Neuronal stem cell (in vitro differentiated cells): ENCODE measurements around the gene RGS18.

ENCODE experiments used
- DNase-seq: peaks from one replicate; pipeline ENCODE4 v3.0.0-alpha.2; 2013; ENCODE audit warnings: low spot score
- H2AFZ ChIP-seq: one replicate; pipeline ENCODE4 v1.6.1; 2013; ENCODE audit warnings: mild to moderate bottlenecking, low read length, inconsistent platforms
- H2AK5ac ChIP-seq: 2 replicates; pipeline ENCODE4 v1.6.1; 2013; ENCODE audit warnings: low read depth, mild to moderate bottlenecking, inconsistent platforms, low read length, moderate library complexity, mixed read lengths
- H2BK120ac ChIP-seq: 2 replicates; pipeline ENCODE4 v1.6.1; 2013; ENCODE audit warnings: low read depth, mild to moderate bottlenecking, inconsistent platforms, low read length, moderate library complexity, mixed read lengths
- H2BK12ac ChIP-seq: one replicate; pipeline ENCODE4 v1.6.1; 2013; ENCODE audit warnings: low read length, inconsistent platforms
- H2BK15ac ChIP-seq: 2 replicates; pipeline ENCODE4 v1.6.1; 2013; ENCODE audit warnings: mild to moderate bottlenecking, low read length, inconsistent platforms, mixed read lengths
- H2BK5ac ChIP-seq: one replicate; pipeline ENCODE4 v1.6.1; 2013; ENCODE audit warnings: inconsistent platforms, mild to moderate bottlenecking, low read length, moderate library complexity
- H3K14ac ChIP-seq: one replicate; pipeline ENCODE4 v1.6.1; 2013; ENCODE audit warnings: low read length, inconsistent platforms
- H3K18ac ChIP-seq: 2 replicates; pipeline ENCODE4 v1.6.1; 2013; ENCODE audit warnings: low read length, inconsistent platforms
- H3K23ac ChIP-seq: 2 replicates; pipeline ENCODE4 v1.6.1; 2013; ENCODE audit warnings: low read depth, mild to moderate bottlenecking, mixed read lengths, low read length, inconsistent platforms; ENCODE audit not compliant: poor library complexity
- H3K27ac ChIP-seq: replicated peaks from 3 replicates; pipeline ENCODE4 v1.5.1; 2013; ENCODE audit warnings: low read length, inconsistent platforms
- H3K27me3 ChIP-seq, 3 experiments: 2 replicates each; pipeline ENCODE4 v1.6.1; 2013; ENCODE audit warnings: low read length in 3 of 3, mild to moderate bottlenecking in 2 of 3, inconsistent platforms in 1 of 3, low read depth in 1 of 3, mixed read lengths in 1 of 3, moderate library complexity in 1 of 3; ENCODE audit not compliant: control insufficient read depth in 3 of 3, insufficient read depth in 3 of 3
- H3K36me3 ChIP-seq, 2 donors: replicated peaks in 1 of 2; 2 replicates each; pipeline ENCODE4 v1.6.1; 2013; ENCODE audit warnings: low read length in 2 of 2; ENCODE audit not compliant: control insufficient read depth in 2 of 2, insufficient read depth in 2 of 2
- H3K4ac ChIP-seq: 2 replicates; pipeline ENCODE4 v1.6.1; 2013; ENCODE audit warnings: inconsistent platforms, mild to moderate bottlenecking, low read length, moderate library complexity
- H3K4me1 ChIP-seq, 2 donors: 1 replicate in 1 of 2; 2 replicates in 1 of 2; pipeline ENCODE4 v1.6.1; 2013; ENCODE audit warnings: low read length in 2 of 2, low read depth in 1 of 2; ENCODE audit not compliant: control insufficient read depth in 2 of 2, insufficient read depth in 1 of 2
- H3K4me2 ChIP-seq: one replicate; pipeline ENCODE4 v1.6.1; 2013; ENCODE audit warnings: mild to moderate bottlenecking, low read length, inconsistent platforms; ENCODE audit not compliant: insufficient read depth, poor library complexity, severe bottlenecking
- H3K4me3 ChIP-seq, 2 donors: 2 replicates each; pipeline ENCODE4 v1.5.1; 2013; ENCODE audit warnings: low read length in 2 of 2, mild to moderate bottlenecking in 2 of 2, inconsistent platforms in 1 of 2, moderate library complexity in 1 of 2
- H3K79me1 ChIP-seq: one replicate; pipeline ENCODE4 v1.6.1; 2013; ENCODE audit warnings: low read depth, mild to moderate bottlenecking, inconsistent platforms, low read length, moderate library complexity
- H3K9ac ChIP-seq: one replicate; pipeline ENCODE4 v1.6.1; 2013; ENCODE audit warnings: mild to moderate bottlenecking, low read depth, low read length, inconsistent platforms; ENCODE audit not compliant: poor library complexity
- H3K9me3 ChIP-seq, 2 donors: replicated peaks in 1 of 2; 2 replicates each; pipeline versions ENCODE3 to v1.6.1; 2013; ENCODE audit warnings: low read length in 2 of 2, mild to moderate bottlenecking in 2 of 2, inconsistent platforms in 1 of 2, low read depth in 1 of 2, mixed read lengths in 1 of 2, moderate library complexity in 1 of 2; ENCODE audit not compliant: control insufficient read depth in 2 of 2, insufficient read depth in 1 of 2
- H4K8ac ChIP-seq: one replicate; pipeline ENCODE4 v1.6.1; 2013; ENCODE audit warnings: low read depth, mild to moderate bottlenecking, inconsistent platforms, low read length, moderate library complexity
- H4K91ac ChIP-seq: one replicate; pipeline ENCODE4 v1.6.1; 2013; ENCODE audit warnings: low read length, low read depth, mild to moderate bottlenecking, inconsistent platforms; ENCODE audit not compliant: poor library complexity
- WGBS, 2 donors: extraction: QIAGEN DNeasy Blood & Tissue Kit; methylation state at CpG; one replicate each; pipeline ENCODE4 v1.1.7; 2013; ENCODE audit warnings: missing lambda C conversion rate in 2 of 2, mixed read lengths in 1 of 2; ENCODE audit not compliant: insufficient read length in 2 of 2, insufficient replicate concordance in 1 of 2; ENCODE audit errors: extremely low coverage in 2 of 2; 5-methylcytosine and 5-hydroxymethylcytosine counted together

Gene RGS18

DNA sequence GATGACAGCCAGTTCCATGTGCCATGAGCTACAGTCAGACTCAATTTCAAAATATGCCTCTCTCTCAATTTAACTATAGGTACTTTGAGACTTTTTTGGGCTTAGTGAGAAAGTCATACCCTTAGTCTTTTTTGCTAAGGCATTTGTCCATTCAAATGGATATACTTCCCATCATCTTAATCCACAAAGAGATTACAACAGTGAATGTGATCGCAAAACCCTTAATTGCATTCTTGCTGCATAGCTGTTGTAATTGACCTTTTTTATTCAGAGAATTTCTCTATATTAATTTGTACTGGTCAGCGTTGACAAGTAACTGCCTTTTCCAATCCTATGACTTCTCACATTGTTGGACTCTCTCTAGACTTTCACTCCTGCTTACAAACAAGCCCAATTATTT lies 38.6 kb upstream of the RGS18 start:
- Histone ChIP-seq H3K9me3 (no peaks in the 10 kb centered on the region), H3K27me3 (no peaks in the 10 kb centered on the region), H3K14ac (no peak overlapping the region), H3K36me3 (no peaks in the 10 kb centered on the region), H4K91ac (no peak overlapping the region), H3K9ac (no peak overlapping the region), H3K23ac (no peak overlapping the region), H3K79me1 (no peaks in the 10 kb centered on the region), H2AK5ac (no peak overlapping the region), H4K8ac (no peak overlapping the region), H3K18ac (no peak overlapping the region), H2BK5ac (no peak overlapping the region), H3K4ac (no peak overlapping the region), H2AFZ (no peak overlapping the region), H3K27ac (no peak overlapping the region), H2BK120ac (no peak overlapping the region), H3K4me1 (no peaks in the 10 kb centered on the region), H2BK12ac (no peak overlapping the region), H3K4me2 (no peak overlapping the region), H2BK15ac (no peak overlapping the region), H3K4me3 (no peak overlapping the region)
- no CpG with 5 or more reads among the region's 2 CpGs for WGBS, 2 donors
- no peak for DNase-seq

DNA sequence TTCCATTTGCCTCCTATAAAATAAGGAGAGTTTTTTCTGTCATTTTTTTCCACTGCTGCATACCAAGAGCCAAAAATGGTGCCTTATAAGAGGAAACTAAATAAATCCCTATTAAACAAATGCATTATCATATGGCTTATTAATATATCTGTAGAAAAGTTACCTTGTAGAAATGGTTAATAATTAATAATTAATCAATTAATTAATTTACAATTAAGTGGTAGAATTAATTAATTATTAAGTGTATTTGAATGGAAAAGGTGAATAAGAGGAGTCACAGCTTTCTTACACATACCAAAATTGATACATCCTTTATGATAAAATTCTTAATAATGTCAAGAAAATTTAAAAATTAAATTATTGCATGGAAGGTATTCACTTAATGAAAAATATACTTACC lies 35.6 kb upstream of the RGS18 start:
- Histone ChIP-seq H2AFZ (no peak overlapping the region), H2AK5ac (no peak overlapping the region), H3K14ac (no peak overlapping the region), H3K36me3 (no peaks in the 10 kb centered on the region), H3K27ac (no peak overlapping the region), H3K4ac (no peak overlapping the region), H2BK120ac (no peak overlapping the region), H3K18ac (no peak overlapping the region), H2BK12ac (no peak overlapping the region), H3K79me1 (no peaks in the 10 kb centered on the region), H4K91ac (no peak overlapping the region), H3K4me2 (no peak overlapping the region), H3K9ac (no peak overlapping the region), H4K8ac (no peak overlapping the region), H3K4me1 (no peaks in the 10 kb centered on the region), H3K9me3 (no peaks in the 10 kb centered on the region), H3K27me3 (no peaks in the 10 kb centered on the region), H3K23ac (no peak overlapping the region), H3K4me3 (no peak overlapping the region), H2BK5ac (no peak overlapping the region), H2BK15ac (no peak overlapping the region)
- no peak for DNase-seq

DNA sequence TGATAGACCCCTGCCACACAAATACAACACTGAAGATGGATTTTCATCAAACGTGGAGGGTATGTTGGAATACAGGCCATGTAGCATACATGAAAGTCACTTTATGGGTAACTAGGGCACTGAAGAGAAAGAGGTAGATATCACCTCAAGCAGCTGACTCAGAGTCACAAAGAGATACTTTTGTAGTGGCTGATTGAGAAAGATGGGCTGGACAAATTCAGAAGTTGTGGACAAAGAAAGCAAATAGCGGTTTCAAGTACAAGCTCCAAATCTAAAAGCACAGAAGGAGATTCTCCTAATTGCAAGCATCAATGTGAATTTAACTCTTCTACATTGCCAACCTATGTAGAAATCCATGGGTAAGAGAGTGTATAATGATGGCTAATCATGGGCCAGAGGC lies 35.0 kb upstream of the RGS18 start:
- no peak overlapping the region for H2AFZ ChIP-seq
- no peak overlapping the region for H3K9ac ChIP-seq
- H3K4ac ChIP-seq: no peak overlapping the region
- no peak overlapping the region for H2AK5ac ChIP-seq
- H3K36me3 ChIP-seq: no peaks in the 10 kb centered on the region
- WGBS, 2 donors: no CpG with 5 or more reads among the region's 2 CpGs
- H3K18ac ChIP-seq: no peak overlapping the region
- no peak overlapping the region for H2BK5ac ChIP-seq
- H3K27me3 ChIP-seq: no peaks in the 10 kb centered on the region
- H3K14ac ChIP-seq: no peak overlapping the region
- H3K27ac ChIP-seq: no peak overlapping the region
- H3K4me3 ChIP-seq: no peak overlapping the region
- H3K4me2 ChIP-seq: no peak overlapping the region
- H2BK120ac ChIP-seq: no peak overlapping the region
- H2BK12ac ChIP-seq: no peak overlapping the region
- no peaks in the 10 kb centered on the region for H3K9me3 ChIP-seq
- no peak overlapping the region for H2BK15ac ChIP-seq
- H4K8ac ChIP-seq: no peak overlapping the region
- H3K4me1 ChIP-seq: no peaks in the 10 kb centered on the region
- no peak for DNase-seq
- H4K91ac ChIP-seq: no peak overlapping the region
- H3K23ac ChIP-seq: no peak overlapping the region
- H3K79me1 ChIP-seq: no peaks in the 10 kb centered on the region

DNA sequence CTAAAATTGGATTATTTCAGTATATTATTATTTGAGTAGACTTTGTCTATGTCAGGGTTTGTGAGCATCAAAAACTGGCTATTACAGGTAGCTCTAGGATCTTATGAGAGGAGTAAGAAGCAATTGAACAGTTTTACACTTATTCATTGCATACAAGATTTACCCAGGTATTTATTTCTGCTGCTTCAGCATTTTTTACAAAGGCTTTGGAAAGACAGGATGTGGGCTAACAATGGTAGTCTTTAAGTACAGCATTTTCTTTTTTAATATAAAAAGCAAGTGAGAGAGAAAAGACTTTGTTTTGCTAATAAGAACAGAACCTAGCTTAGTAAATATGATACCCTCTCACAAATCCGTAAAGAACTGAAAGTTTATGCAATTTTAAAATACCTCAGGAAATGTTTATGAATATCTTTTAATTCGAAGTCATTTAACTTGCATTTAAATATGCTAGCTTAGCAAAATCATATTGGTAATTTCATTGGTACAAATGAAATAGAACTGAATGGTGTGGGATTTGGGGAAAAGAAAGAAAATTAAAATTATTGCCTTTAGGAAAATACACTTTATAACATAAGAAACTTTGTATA lies 32.1 kb upstream of the RGS18 start:
- Histone ChIP-seq H3K9ac (no peak overlapping the region), H3K4ac (no peak overlapping the region), H3K14ac (no peak overlapping the region), H3K4me2 (no peak overlapping the region), H3K4me3 (no peak overlapping the region), H3K23ac (no peak overlapping the region), H2BK120ac (no peak overlapping the region), H3K27ac (no peak overlapping the region), H3K27me3 (no peaks in the 10 kb centered on the region), H3K79me1 (no peaks in the 10 kb centered on the region), H4K8ac (no peak overlapping the region), H3K36me3 (no peaks in the 10 kb centered on the region), H3K18ac (no peak overlapping the region), H3K4me1 (no peaks in the 10 kb centered on the region), H3K9me3 (no peaks in the 10 kb centered on the region), H4K91ac (no peak overlapping the region), H2AFZ (no peak overlapping the region), H2AK5ac (no peak overlapping the region), H2BK5ac (no peak overlapping the region), H2BK12ac (no peak overlapping the region), H2BK15ac (no peak overlapping the region)
- no peak for DNase-seq
- WGBS, 2 donors: no CpG with 5 or more reads among the region's 2 CpGs
